GM20000 (cell line): ENCODE results near the gene PDZRN4.

Source experiments
- DNase-seq: peaks from one replicate; pipeline ENCODE4 v3.0.0; 2012; ENCODE audit warnings: low spot score
- TF ChIP-seq, protein P1 (sequence below): IDR thresholded peaks from 2 replicates; pipeline ENCODE4 v1.5.1; 2012; ENCODE audit warnings: mild to moderate bottlenecking, control low read depth; ENCODE audit errors: extremely low read depth, missing control alignments

PDZRN4 gene

DNA sequence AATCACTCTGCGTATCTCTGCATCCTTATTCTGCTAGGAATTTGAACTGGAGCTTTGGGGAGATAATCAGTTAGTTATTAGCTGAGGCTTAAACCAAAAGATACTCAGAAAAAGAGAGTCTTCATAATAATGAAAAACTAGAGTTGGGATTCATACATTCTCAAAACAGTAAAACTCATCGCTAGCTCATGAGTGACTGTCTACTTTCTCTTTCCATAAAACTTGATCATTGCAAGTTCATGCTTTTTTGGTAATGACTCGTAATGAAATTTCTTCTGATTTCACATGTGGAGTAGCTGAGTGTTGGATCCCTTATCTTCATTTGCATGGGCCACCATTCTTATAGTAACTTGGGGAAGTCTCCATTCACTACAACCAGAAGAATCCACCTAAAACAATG lies 397.7 kb downstream of the PDZRN4 start:
- TF ChIP-seq, protein P1, sequence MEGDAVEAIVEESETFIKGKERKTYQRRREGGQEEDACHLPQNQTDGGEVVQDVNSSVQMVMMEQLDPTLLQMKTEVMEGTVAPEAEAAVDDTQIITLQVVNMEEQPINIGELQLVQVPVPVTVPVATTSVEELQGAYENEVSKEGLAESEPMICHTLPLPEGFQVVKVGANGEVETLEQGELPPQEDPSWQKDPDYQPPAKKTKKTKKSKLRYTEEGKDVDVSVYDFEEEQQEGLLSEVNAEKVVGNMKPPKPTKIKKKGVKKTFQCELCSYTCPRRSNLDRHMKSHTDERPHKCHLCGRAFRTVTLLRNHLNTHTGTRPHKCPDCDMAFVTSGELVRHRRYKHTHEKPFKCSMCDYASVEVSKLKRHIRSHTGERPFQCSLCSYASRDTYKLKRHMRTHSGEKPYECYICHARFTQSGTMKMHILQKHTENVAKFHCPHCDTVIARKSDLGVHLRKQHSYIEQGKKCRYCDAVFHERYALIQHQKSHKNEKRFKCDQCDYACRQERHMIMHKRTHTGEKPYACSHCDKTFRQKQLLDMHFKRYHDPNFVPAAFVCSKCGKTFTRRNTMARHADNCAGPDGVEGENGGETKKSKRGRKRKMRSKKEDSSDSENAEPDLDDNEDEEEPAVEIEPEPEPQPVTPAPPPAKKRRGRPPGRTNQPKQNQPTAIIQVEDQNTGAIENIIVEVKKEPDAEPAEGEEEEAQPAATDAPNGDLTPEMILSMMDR = no peak

DNA sequence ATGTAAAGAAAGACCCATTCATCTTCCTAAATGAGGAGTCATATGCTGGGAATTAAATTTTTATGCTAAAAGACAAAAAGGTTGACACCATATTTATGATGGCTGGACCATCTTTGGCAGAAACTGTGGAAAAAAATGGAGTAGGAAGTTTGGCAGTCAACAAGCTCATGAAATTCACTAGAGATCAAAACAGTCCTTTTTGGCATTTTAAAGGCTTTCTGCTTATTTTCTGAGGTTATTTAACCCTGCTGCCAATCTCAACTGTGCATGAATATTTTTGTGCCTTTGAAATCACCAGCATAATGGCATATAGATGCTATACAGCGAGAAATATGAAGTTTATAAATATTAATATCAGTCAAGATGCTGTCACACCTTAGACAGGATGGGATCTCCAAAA lies 399.5 kb downstream of the PDZRN4 start:
- TF ChIP-seq, protein P1 = no peak
- no peak for DNase-seq

More for the DNA sequence above, 397.7 kb downstream of the PDZRN4 start:
- DNase-seq = no peak

DNA sequence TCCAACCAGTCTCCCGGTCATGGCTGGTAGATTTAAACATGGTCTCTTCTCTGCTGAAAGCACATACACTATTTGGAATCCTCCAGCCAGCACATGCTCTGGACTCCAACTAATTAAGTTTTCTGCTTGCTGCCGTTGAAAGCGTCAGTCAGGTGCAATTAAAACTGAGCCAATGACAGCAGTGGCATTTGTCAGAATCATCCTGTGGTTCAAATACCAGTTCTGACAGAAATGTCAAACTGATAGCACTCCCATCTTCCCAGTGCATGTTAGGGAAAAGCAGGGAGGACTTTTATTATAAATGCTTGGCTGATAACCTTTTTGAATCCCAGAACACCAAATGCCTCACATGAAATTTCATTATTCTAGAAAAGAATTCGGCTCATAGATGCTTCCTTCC lies 401.8 kb downstream of the PDZRN4 start:
- TF ChIP-seq, protein P1 = no peak
- DNase-seq = no peak

DNA sequence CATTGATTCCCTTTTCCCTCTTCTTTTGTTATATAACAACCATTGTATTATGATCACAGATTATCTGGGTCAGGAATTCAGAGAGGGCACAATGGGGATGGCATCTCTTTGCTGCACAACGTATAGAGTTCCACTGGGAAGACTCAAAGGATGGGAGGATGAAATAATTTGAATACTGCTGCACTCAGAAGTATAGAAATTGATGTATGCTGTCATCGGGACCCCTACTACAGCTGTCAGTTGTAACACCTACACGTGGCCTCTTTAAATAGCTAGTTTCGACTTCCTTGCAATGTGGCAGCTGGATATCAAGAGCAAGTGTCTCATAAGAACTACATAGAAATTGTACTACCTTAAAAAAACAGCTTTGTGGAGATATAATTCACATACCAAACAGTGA lies 408.1 kb downstream of the PDZRN4 start:
- DNase-seq = no peak

DNA sequence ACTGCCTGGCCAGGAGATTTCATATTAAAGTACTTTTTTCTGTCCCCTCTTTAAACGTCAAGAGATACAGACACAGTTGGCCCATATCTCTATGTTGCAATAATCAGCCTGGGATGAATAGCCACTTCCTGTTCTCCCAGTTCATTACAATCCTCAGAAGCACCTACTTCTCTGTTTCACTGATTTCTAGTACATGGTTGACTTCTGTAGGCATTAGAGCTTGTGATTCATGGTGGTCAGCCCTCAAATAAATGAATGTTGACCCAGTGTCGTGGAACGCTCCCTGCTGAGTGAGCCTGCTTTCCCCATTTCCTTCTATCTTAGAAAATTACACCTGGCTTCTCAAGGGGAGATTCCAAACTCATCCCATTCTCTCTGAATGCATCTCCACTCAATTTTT lies 416.7 kb downstream of the PDZRN4 start:
- no peak for DNase-seq
- TF ChIP-seq, protein P1 = no peak

More for the DNA sequence above, 408.1 kb downstream of the PDZRN4 start:
- TF ChIP-seq, protein P1 = no peak

DNA sequence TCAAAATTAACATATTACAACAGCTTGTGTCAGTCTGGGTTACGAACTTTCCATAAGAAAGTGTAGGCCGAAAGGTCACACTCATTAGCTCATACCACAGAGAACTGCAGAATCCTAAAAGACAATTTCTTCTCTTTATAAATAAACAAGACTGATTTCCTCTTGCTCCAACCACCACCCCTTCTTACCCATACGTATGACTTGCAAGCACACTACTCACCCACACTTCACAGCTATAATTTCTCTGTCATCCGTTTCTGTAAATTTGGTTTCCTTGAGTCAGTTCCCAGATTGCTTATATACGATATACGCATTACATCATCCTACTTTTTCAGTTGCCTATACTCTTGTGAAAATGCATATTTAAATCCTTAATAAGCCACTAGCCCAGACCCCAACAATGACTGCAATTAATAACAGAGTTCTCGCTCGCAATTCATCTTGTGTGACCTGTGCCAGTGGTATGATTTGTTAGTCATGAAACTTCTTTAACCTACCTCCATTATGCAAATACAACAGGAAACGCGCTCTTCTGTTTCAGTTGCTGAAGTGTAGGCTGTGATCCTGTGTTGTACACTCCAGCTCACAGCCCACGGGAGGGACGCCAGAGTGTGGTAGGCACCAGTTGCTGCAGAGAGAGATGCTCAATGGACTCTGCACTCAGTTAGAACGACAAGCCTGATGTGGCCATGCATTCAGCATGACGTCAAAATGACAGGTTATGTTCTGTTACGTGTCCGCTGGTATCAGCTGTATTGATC lies 417.6 kb downstream of the PDZRN4 start:
- no peak for DNase-seq
- TF ChIP-seq, protein P1 = no peak

DNA sequence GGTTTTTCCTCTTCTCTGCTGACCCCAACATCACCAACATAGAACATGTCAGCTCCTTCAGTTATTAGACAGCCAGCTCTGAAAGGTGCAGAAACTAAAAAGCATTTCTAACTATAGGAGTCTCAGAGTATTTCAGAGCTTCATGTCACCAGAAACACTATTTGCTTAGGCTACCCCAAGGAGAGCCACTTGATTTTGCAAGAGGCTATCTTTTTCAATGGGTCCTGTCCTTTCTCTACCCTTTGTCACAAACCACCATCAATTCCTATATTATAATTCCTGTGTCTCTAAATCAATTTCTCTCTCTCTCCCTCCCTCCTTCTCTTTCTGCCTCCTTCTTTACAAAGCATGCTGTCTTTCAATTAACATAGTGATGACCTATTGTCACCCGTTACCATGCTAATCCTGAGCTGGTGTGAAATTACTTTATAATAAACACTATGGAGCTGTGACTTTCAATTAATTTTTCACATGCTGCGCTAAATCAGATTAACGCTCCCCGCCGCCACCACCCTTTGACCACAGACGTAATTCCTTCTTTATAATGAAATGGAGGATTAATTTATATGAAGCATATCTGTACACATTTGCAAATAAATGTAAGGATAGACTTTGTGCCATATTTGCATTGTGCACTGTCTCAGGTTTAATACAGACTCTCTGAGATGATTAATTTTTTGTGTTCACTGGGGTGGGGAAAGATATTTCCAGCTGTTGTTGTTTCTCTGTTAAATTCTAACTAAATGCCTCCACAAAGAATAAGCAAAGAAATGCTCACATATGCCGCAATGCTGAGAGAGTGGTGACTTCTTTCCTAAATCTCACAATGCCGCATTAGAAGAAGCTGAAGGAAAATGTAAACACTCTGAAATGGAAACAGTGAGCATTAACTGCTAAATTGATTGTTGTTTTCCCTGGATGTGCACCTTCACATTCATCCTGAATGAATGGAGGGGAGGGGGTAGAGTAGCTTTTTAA lies 418.6 kb downstream of the PDZRN4 start:
- no peak for DNase-seq
- TF ChIP-seq, protein P1 = no peak
